CD4-positive, alpha-beta memory T cell (primary cell): ENCODE measurements around the gene TBCD. TPM values are rescaled to one million over a fixed set of nuclear protein-coding genes. Genes with fewer than 3 reads are reported as not detected.
A peak's percentile ranks its signal among the peaks of the same experiment; 100 is the strongest.
"Not testable (repeated sequence)": the region's sequence is repeated elsewhere in the genome, so short reads cannot be mapped to it uniquely, and the experiment has no call there.

Experiments used
- CTCF ChIA-PET: fragments of 350-600 bp; sonication (Branson Sonifier 250); formaldehyde crosslinking; loops from one replicate; lab custom pipeline; 2021; ENCODE audit warnings: inconsistent platforms; ENCODE audit not compliant: partially characterized antibody; lab: Charles Lee
- POLR2A ChIA-PET: fragments of 350-600 bp; sonication (Branson Sonifier 250); formaldehyde crosslinking; loops from one replicate; lab custom pipeline; 2021; ENCODE audit not compliant: partially characterized antibody; lab: Charles Lee
- DNase-seq, 5 donors: peaks; one replicate each; pipeline versions ENCODE4 v3.0.0 to v3.0.0-alpha.2; 2020 to 2022; ENCODE audit warnings: mixed read lengths in 1 of 5
- H3K27ac ChIP-seq: one replicate; pipeline ENCODE4 v1.7.0; 2013; ENCODE audit warnings: low read depth, low read length
- H3K27me3 ChIP-seq: 2 replicates; pipeline ENCODE4 v1.7.0; 2013; ENCODE audit warnings: mild to moderate bottlenecking, low read length, moderate library complexity; ENCODE audit not compliant: insufficient read depth
- H3K36me3 ChIP-seq: 2 replicates; pipeline ENCODE4 v1.7.0; 2013; ENCODE audit warnings: mild to moderate bottlenecking, low read length, moderate library complexity; ENCODE audit not compliant: insufficient read depth
- H3K4me1 ChIP-seq: 2 replicates; pipeline ENCODE4 v1.7.0; 2013; ENCODE audit warnings: mild to moderate bottlenecking, low read length, moderate library complexity; ENCODE audit not compliant: insufficient read depth
- H3K4me3 ChIP-seq, 2 donors: one replicate each; pipeline ENCODE4 v1.7.0; 2013; ENCODE audit warnings: low read length in 2 of 2, mild to moderate bottlenecking in 1 of 2
- H3K9me3 ChIP-seq, 2 donors: one replicate each; pipeline ENCODE4 v1.7.0; 2013; ENCODE audit warnings: low read length in 2 of 2, control low read depth in 1 of 2; ENCODE audit not compliant: control insufficient read depth in 1 of 2
- H3K27ac Mint-ChIP-seq, 7 donors: one replicate each; pipeline ENCODE4 v1.8.0; 2020 to 2021; ENCODE audit warnings: mixed read lengths in 7 of 7, mild to moderate bottlenecking in 6 of 7, inconsistent platforms in 3 of 7, moderate library complexity in 3 of 7
- H3K27me3 Mint-ChIP-seq, 2 donors: one replicate each; pipeline ENCODE4 v1.8.0; 2020 to 2021; ENCODE audit warnings: mixed read lengths in 2 of 2
- H3K36me3 Mint-ChIP-seq, 2 donors: one replicate each; pipeline ENCODE4 v1.8.0; 2020 to 2021; ENCODE audit warnings: mixed read lengths in 2 of 2, inconsistent platforms in 1 of 2, mild to moderate bottlenecking in 1 of 2
- H3K4me1 Mint-ChIP-seq, 4 donors: one replicate each; pipeline ENCODE4 v1.8.0; 2020 to 2021; ENCODE audit warnings: mixed read lengths in 4 of 4, mild to moderate bottlenecking in 1 of 4
- H3K4me3 Mint-ChIP-seq, 8 donors: one replicate each; pipeline ENCODE4 v1.8.0; 2020 to 2021; ENCODE audit warnings: mixed read lengths in 8 of 8, mild to moderate bottlenecking in 7 of 8, moderate library complexity in 6 of 8, inconsistent platforms in 3 of 8
- H3K9me3 Mint-ChIP-seq, 8 donors: one replicate each; pipeline ENCODE4 v1.8.0; 2020 to 2021; ENCODE audit warnings: mixed read lengths in 8 of 8, mild to moderate bottlenecking in 5 of 8, inconsistent platforms in 3 of 8, moderate library complexity in 1 of 8
- intact Hi-C: fragments of 100-400 bp; cut with micrococcal nuclease; formaldehyde crosslinking; loops from one replicate; pipeline ENCODE4 v1.15.1; 2023
- polyA plus RNA-seq, 2 donors: library from polyadenylated mRNA; unstranded; fragments of 300-500 nt; fragmentation: Illumina TruSeq; gene quantifications; one replicate each; pipeline ENCODE4 v1.2.3, GENCODE V29; 2021
- total RNA-seq, 2 experiments: library from RNA; stranded (reverse); gene quantifications; one replicate each; pipeline ENCODE4 v1.2.3, GENCODE V29; 2021

Gene TBCD
- total and polyA plus RNA-seq, 4 experiments from 2014 or later = 102 to 263 (median 192) TPM

DNA sequence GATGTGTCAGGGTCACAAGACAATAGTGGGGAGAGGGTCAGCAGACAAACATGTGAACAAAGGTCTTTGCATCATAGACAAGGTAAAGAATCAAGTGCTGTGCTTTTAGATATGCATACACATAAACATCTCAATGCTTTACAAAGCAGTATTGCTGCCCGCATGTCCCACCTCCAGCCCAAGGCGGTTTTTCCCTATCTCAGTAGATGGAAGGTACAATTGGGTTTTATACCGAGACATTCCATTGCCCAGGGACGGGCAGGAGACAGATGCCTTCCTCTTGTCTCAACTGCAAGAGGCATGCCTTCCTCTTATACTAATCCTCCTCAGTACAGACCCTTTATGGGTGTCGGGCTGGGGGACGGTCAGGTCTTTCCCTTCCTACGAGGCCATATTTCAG lies 7.1 kb upstream of the TBCD start:
- intact Hi-C loops, H3K4me1 ChIP-seq, H3K4me3 Mint-ChIP-seq, H3K27ac ChIP-seq, H3K4me1 Mint-ChIP-seq, H3K27me3 Mint-ChIP-seq, H3K4me3 ChIP-seq, DNase-seq, CTCF ChIA-PET, H3K27me3 ChIP-seq, H3K27ac Mint-ChIP-seq, H3K36me3 ChIP-seq, POLR2A ChIA-PET: not testable (repeated sequence)
- H3K9me3 ChIP-seq = peaks cover 0 to 10% of the 10 kb centered on the region in 2 donors
- H3K9me3 Mint-ChIP-seq = peaks cover 0 to 21% (median 16%) of the 10 kb centered on the region in 8 donors
- H3K36me3 Mint-ChIP-seq = peaks cover 12 to 24% of the 10 kb centered on the region in 2 donors

DNA sequence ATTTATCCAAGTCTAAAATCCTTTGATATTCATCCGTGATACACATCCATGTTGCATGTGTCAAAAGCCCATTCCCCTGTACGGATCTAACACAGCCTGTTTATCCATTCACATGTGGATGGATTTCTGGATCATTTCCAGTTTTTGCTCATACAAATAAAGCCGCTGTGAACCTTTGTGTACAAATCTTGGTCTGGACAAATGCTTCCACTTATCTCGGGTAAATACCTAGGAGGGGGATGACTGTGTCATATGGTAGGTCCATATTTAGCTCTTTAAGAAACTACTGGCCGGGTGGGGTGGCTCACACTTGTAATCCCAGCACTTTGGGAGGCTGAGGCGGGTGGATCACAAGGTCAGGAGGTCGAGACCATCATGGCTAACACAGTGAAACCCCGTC lies 6.3 kb upstream of the TBCD start:
- ChIA-PET CTCF (interaction anchor here (0.7 kb wide), 1 partner anchor 16 kb away, joined by 5 read pairs; no protein-coding TSS in a partner anchor), POLR2A (no interaction called here)
- peaks cover 0 to 5% (median 0%) of the 10 kb centered on the region in 4 donors for H3K4me1 Mint-ChIP-seq
- no peak for DNase-seq
- H3K9me3 ChIP-seq = peaks cover 0 to 10% of the 10 kb centered on the region in 2 donors
- H3K4me3 Mint-ChIP-seq = no peak overlapping the region
- H3K36me3 Mint-ChIP-seq = peaks cover 12 to 18% of the 10 kb centered on the region in 2 donors
- intact Hi-C loops = no loop called here
- peaks cover 0 to 19% (median 15%) of the 10 kb centered on the region in 8 donors for H3K9me3 Mint-ChIP-seq
- H3K4me1 ChIP-seq = no peaks in the 10 kb centered on the region
- H3K36me3 ChIP-seq = no peaks in the 10 kb centered on the region
- H3K4me3 ChIP-seq = no peak overlapping the region
- H3K27ac ChIP-seq = no peak overlapping the region
- H3K27ac Mint-ChIP-seq = no peak overlapping the region
- H3K27me3 Mint-ChIP-seq = no peaks in the 10 kb centered on the region
- no peaks in the 10 kb centered on the region for H3K27me3 ChIP-seq

DNA sequence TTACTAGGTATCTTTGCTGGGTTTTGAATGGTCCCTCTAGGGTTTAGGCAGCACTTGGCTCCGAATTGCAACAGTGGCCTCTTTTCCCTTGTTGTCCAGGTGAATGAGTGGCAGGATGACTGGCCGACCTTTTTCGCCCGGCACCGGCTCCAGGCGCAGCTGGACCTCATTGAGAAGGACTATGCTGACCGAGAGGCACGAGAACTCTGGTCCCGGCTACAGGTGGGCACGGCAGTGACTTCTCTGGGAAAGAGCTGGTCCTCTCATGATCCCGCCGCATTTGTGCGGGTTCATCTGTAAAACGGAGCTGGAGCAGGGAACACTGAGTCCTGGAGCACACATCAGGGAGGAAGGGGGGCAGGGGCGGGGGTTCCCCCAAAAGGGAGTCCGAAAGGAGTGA lies 3.1 kb upstream of the TBCD start:
- Histone ChIP-seq H3K4me3 (no peak overlapping the region), H3K9me3 (peaks cover 0 to 3% of the 10 kb centered on the region in 2 donors), H3K4me1 (peaks cover 14% of the 10 kb centered on the region), H3K27me3 (no peaks in the 10 kb centered on the region), H3K27ac (no peak overlapping the region), H3K36me3 (no peaks in the 10 kb centered on the region)
- Mint-ChIP-seq H3K9me3 (peaks cover 0 to 8% (median 4%) of the 10 kb centered on the region in 8 donors), H3K27ac (peak overlapping the region in 2 of 7 donors; percentile 31 to 79), H3K27me3 (no peaks in the 10 kb centered on the region), H3K36me3 (peaks cover 0 to 3% of the 10 kb centered on the region in 2 donors), H3K4me3 (no peak overlapping the region), H3K4me1 (peaks cover 3 to 14% (median 9%) of the 10 kb centered on the region in 4 donors)
- no peak for DNase-seq
- POLR2A ChIA-PET = no interaction called here
- intact Hi-C loops = no loop called here
- CTCF ChIA-PET = no interaction called here

DNA sequence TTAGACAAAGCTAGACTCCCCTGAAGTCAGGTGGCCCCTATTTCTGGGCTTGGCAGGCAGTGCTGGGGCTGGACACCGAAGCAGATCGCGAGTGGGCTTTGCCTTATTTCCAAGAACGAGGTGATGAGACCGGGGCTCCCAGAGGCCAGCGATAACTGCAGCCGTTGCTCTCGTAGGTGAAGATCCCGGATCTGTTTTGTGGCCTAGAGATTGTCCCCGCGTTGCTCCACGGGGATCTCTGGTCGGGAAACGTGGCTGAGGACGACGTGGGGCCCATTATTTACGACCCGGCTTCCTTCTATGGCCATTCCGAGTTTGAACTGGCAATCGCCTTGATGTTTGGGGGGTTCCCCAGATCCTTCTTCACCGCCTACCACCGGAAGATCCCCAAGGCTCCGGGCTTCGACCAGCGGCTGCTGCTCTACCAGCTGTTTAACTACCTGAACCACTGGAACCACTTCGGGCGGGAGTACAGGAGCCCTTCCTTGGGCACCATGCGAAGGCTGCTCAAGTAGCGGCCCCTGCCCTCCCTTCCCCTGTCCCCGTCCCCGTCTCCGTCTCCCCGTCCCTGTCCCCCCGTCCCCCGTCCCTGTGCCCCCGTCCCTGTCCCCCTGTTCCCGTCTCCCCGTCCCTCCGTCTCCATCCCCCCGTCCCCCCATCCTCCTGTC lies 1.5 kb upstream of the TBCD start:
- peak in 1 of 5 donors; percentile 39 for DNase-seq
- H3K9me3 Mint-ChIP-seq = peaks cover 0 to 8% (median 4%) of the 10 kb centered on the region in 8 donors
- H3K4me3 ChIP-seq = no peak overlapping the region
- H3K27ac Mint-ChIP-seq = peak overlapping the region in 6 of 7 donors; percentile 10 to 85 (median 67)
- no peak overlapping the region for H3K27ac ChIP-seq
- peaks cover 24% of the 10 kb centered on the region for H3K4me1 ChIP-seq
- CTCF ChIA-PET = no interaction called here
- peaks cover 0 to 5% of the 10 kb centered on the region in 2 donors for H3K36me3 Mint-ChIP-seq
- H3K4me3 Mint-ChIP-seq = peak overlapping the region; percentile 10 to 77 (median 69)
- no peaks in the 10 kb centered on the region for H3K27me3 ChIP-seq
- intact Hi-C loops = loop anchor here (5.0 kb wide), 1 partner anchor 298 kb away; the partner anchor contains the start of gene CYBC1
- peaks cover 10 to 29% (median 18%) of the 10 kb centered on the region in 4 donors for H3K4me1 Mint-ChIP-seq
- no peaks in the 10 kb centered on the region for H3K36me3 ChIP-seq
- POLR2A ChIA-PET = interaction anchor here (1.1 kb wide), 1 partner anchor 15 kb away, joined by 3 read pairs; the partner anchor contains the start of gene FN3K
- H3K9me3 ChIP-seq = peaks cover 0 to 3% of the 10 kb centered on the region in 2 donors
- H3K27me3 Mint-ChIP-seq = no peaks in the 10 kb centered on the region

DNA sequence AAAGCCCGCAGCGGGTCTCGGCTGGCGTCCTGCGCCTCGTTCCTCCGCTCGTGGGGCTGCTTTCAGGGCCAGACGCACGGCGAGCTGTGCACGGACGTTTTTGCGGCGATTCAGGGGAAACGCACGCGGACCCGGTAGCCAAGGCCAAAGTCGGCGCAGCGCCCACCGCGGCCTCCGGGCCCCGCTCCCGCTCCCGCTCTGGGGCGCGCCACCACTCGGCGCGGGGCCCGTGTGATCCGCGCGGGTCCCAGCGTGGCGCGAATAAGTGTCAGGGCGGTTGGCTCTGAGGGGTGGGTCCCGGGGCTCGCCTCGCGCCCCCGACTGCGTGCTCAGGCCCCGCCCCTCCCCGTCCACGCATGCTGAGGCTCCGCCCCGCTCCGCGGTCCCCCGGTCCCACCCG lies 694 bp upstream of the TBCD start:
- Histone ChIP-seq H3K4me1 (peaks cover 24% of the 10 kb centered on the region), H3K27me3 (no peaks in the 10 kb centered on the region), H3K36me3 (no peaks in the 10 kb centered on the region), H3K9me3 (peaks cover 0 to under 1% of the 10 kb centered on the region in 2 donors), H3K4me3 (peak overlapping the region in 1 of 2 donors; percentile 47), H3K27ac (no peak overlapping the region)
- H3K4me3 Mint-ChIP-seq = peak overlapping the region in 3 of 8 donors; percentile 25 to 38 (median 29)
- no peak overlapping the region for H3K27ac Mint-ChIP-seq
- DNase-seq = no peak
- H3K27me3 Mint-ChIP-seq = no peaks in the 10 kb centered on the region
- intact Hi-C loops = loop anchor here (1.0 to 5.0 kb wide), 2 partner anchors 53 to 299 kb away; partner anchors contain the start of genes CYBC1 and RAB40B
- peaks cover 0 to 7% (median 2%) of the 10 kb centered on the region in 8 donors for H3K9me3 Mint-ChIP-seq
- H3K36me3 Mint-ChIP-seq = peaks cover 0 to 9% of the 10 kb centered on the region in 2 donors
- ChIA-PET CTCF (no interaction called here), POLR2A (interaction anchor here (1.1 kb wide), 1 partner anchor 15 kb away, joined by 3 read pairs; the partner anchor contains the start of gene FN3K)
- H3K4me1 Mint-ChIP-seq = peaks cover 15 to 34% (median 22%) of the 10 kb centered on the region in 4 donors

DNA sequence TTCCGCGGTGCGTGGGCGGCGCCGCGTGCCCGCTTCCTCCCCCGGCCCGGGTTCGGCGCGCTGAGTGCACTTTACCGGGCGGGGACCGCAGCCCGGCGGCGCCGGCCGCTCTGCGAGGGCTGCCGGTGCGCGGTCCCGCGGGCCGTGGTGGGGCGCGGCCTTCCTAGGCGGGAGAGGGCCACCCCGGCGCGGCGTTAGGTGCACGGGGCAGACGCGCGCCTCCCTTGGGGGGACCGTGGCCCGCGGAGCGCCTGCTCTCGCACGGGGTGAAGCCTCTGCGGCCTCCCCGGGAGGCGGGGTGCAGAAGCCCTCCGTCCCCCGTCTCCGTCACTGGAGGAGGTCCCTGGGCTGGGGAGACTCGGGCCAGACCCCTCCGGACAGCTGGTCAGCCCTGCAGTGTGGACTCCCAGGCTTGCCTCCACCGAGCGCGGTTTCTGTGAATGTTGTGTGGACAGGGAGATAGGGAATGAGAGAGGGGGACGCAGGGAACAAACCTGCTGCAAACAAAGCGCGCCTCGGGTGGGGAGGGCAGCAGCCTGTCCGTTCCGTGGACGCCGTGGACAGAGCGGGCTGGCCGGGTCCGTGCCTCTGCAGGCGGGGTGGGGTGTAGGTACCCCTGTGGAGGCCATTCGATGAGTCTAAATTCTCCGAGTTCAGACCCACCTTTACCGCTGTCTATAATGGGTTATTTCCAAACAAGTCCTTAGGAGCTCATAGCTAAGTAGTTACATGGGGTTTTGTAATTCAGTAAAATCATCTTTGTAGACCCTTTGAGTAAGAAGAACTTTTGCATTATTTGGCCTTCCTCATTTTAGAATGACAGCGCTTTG lies 721 bp downstream of the TBCD start:
- ChIA-PET CTCF (no interaction called here), POLR2A (interaction anchor here (1.0 kb wide), 1 partner anchor 105 kb away, joined by 3 read pairs; no protein-coding TSS in a partner anchor)
- Histone ChIP-seq H3K36me3 (no peaks in the 10 kb centered on the region), H3K27ac (peak overlapping the region; percentile 55), H3K27me3 (no peaks in the 10 kb centered on the region), H3K4me3 (peak overlapping the region; percentile 57 to 77), H3K9me3 (no peaks in the 10 kb centered on the region), H3K4me1 (peaks cover 24% of the 10 kb centered on the region)
- H3K27ac Mint-ChIP-seq = peak overlapping the region in 5 of 7 donors; percentile 30 to 90 (median 57)
- peak overlapping the region; percentile 70 to 85 (median 78) for H3K4me3 Mint-ChIP-seq
- no peaks in the 10 kb centered on the region for H3K27me3 Mint-ChIP-seq
- peak in 1 of 5 donors; percentile 37 for DNase-seq
- H3K9me3 Mint-ChIP-seq = no peaks in the 10 kb centered on the region
- intact Hi-C loops = loop anchor here (1.0 to 5.0 kb wide), 3 partner anchors 36 to 300 kb away; partner anchors contain the start of genes CYBC1, FN3KRP and WDR45B
- peaks cover 15 to 34% (median 22%) of the 10 kb centered on the region in 4 donors for H3K4me1 Mint-ChIP-seq
- peaks cover 0 to 13% of the 10 kb centered on the region in 2 donors for H3K36me3 Mint-ChIP-seq
